HUES48 (cell line): ENCODE data around the gene PIGBOS1.
"Not testable (repeated sequence)": the region's sequence is repeated elsewhere in the genome, so short reads cannot be mapped to it uniquely, and the experiment has no call there.

ENCODE experiments used
- H3K27ac ChIP-seq: one replicate; pipeline ENCODE4 v1.7.0; 2013; ENCODE audit warnings: low read depth, low read length, inconsistent platforms
- H3K27me3 ChIP-seq: 2 replicates; pipeline ENCODE4 v1.6.1; 2013; ENCODE audit warnings: mild to moderate bottlenecking, low read length; ENCODE audit not compliant: control insufficient read depth, insufficient read depth
- H3K36me3 ChIP-seq: 2 replicates; pipeline ENCODE4 v1.6.1; 2013; ENCODE audit warnings: low read length; ENCODE audit not compliant: control insufficient read depth, insufficient read depth
- H3K4me1 ChIP-seq: 2 replicates; pipeline ENCODE4 v1.6.1; 2013; ENCODE audit warnings: mild to moderate bottlenecking, low read length; ENCODE audit not compliant: control insufficient read depth, insufficient read depth
- H3K4me3 ChIP-seq: 2 replicates; pipeline ENCODE4 v1.5.1; 2013; ENCODE audit warnings: mild to moderate bottlenecking, low read depth, low read length
- H3K9ac ChIP-seq: 2 replicates; pipeline ENCODE4 v1.6.1; 2013; ENCODE audit warnings: mild to moderate bottlenecking, low read depth, low read length, moderate library complexity
- H3K9me3 ChIP-seq: 2 replicates; pipeline ENCODE4 v1.6.1; 2013; ENCODE audit warnings: low read length; ENCODE audit not compliant: control insufficient read depth, insufficient read depth

The PIGBOS1 gene

GRCh38 chr15:55344206-55344605 is 25.3 kb upstream of the PIGBOS1 start:
- H3K27me3 ChIP-seq = no peaks in the 10 kb centered on the region
- no peaks in the 10 kb centered on the region for H3K9me3 ChIP-seq
- H3K4me3 ChIP-seq = no peak overlapping the region
- H3K4me1 ChIP-seq = peaks cover 17% of the 10 kb centered on the region
- peak overlapping the region; percentile 51 for H3K27ac ChIP-seq
- H3K9ac ChIP-seq = no peak overlapping the region
- no peaks in the 10 kb centered on the region for H3K36me3 ChIP-seq

- Histone ChIP-seq H3K4me3 (no peak overlapping the region), H3K27ac (no peak overlapping the region), H3K9ac (no peak overlapping the region)
These were observed 24.2 kb upstream of the PIGBOS1 start for GRCh38 chr15:55343168-55343567.

GRCh38 chr15:55337160-55337559 is 18.2 kb upstream of the PIGBOS1 start:
- H3K9me3 ChIP-seq = no peaks in the 10 kb centered on the region
- no peaks in the 10 kb centered on the region for H3K4me1 ChIP-seq
- H3K4me3 ChIP-seq = no peak overlapping the region
- no peaks in the 10 kb centered on the region for H3K27me3 ChIP-seq
- H3K9ac ChIP-seq = no peak overlapping the region
- H3K27ac ChIP-seq = no peak overlapping the region
- H3K36me3 ChIP-seq = 0 out of 2 replicates have a peak, but pooled peaks cover 3% of the 10 kb centered on the region

More at GRCh38 chr15:55343168-55343567, 24.2 kb upstream of the PIGBOS1 start:
- no peaks in the 10 kb centered on the region for H3K9me3 ChIP-seq
- H3K4me1 ChIP-seq = peaks cover 17% of the 10 kb centered on the region
- no peaks in the 10 kb centered on the region for H3K36me3 ChIP-seq
- H3K27me3 ChIP-seq = no peaks in the 10 kb centered on the region

GRCh38 chr15:55334997-55335396 is 16.1 kb upstream of the PIGBOS1 start:
- Histone ChIP-seq H3K4me1 (no peaks in the 10 kb centered on the region), H3K27me3 (no peaks in the 10 kb centered on the region), H3K9me3 (no peaks in the 10 kb centered on the region), H3K9ac (no peak overlapping the region), H3K36me3 (peaks cover 6% of the 10 kb centered on the region; the same call in 1 of the 2 replicates), H3K27ac (no peak overlapping the region), H3K4me3 (no peak overlapping the region)

- Histone ChIP-seq H3K27me3 (no peaks in the 10 kb centered on the region), H3K27ac (no peak overlapping the region), H3K9me3 (no peaks in the 10 kb centered on the region), H3K4me1 (no peaks in the 10 kb centered on the region), H3K36me3 (peaks cover 6% of the 10 kb centered on the region; the same call in 1 of the 2 replicates), H3K9ac (no peak overlapping the region), H3K4me3 (no peak overlapping the region)
These were observed 15.4 kb upstream of the PIGBOS1 start for GRCh38 chr15:55334371-55334770.

- no peaks in the 10 kb centered on the region for H3K9me3 ChIP-seq
- no peak overlapping the region for H3K4me3 ChIP-seq
- peaks cover 9% of the 10 kb centered on the region for H3K4me1 ChIP-seq
- no peak overlapping the region for H3K9ac ChIP-seq
- H3K27ac ChIP-seq = no peak overlapping the region
- H3K36me3 ChIP-seq = peaks cover 3% of the 10 kb centered on the region; the same call in 1 of the 2 replicates
- H3K27me3 ChIP-seq = no peaks in the 10 kb centered on the region
These were observed 8.5 kb upstream of the PIGBOS1 start for GRCh38 chr15:55327387-55327786.

GRCh38 chr15:55322467-55322866 is 3.5 kb upstream of the PIGBOS1 start:
- Histone ChIP-seq H3K27me3 (no peaks in the 10 kb centered on the region), H3K4me1 (peaks cover 13% of the 10 kb centered on the region), H3K4me3 (no peak overlapping the region), H3K27ac (no peak overlapping the region), H3K36me3 (no peaks in the 10 kb centered on the region), H3K9me3 (no peaks in the 10 kb centered on the region), H3K9ac (no peak overlapping the region)

- H3K27me3 ChIP-seq = no peaks in the 10 kb centered on the region
- no peak overlapping the region for H3K4me3 ChIP-seq
These were observed 2.0 kb upstream of the PIGBOS1 start for GRCh38 chr15:55320963-55321362.

GRCh38 chr15:55320238-55320550 is 1.3 kb upstream of the PIGBOS1 start:
- Histone ChIP-seq H3K9me3 (no peaks in the 10 kb centered on the region), H3K9ac (no peak overlapping the region), H3K4me3 (no peak overlapping the region), H3K27me3 (no peaks in the 10 kb centered on the region), H3K27ac (no peak overlapping the region), H3K36me3 (no peaks in the 10 kb centered on the region; the same call in 1 of the 2 replicates), H3K4me1 (peaks cover 13% of the 10 kb centered on the region)

More at GRCh38 chr15:55320963-55321362, 2.0 kb upstream of the PIGBOS1 start:
- H3K27ac ChIP-seq = no peak overlapping the region
- peaks cover 13% of the 10 kb centered on the region for H3K4me1 ChIP-seq
- no peak overlapping the region for H3K9ac ChIP-seq
- no peaks in the 10 kb centered on the region for H3K9me3 ChIP-seq
- no peaks in the 10 kb centered on the region; the same call in 1 of the 2 replicates for H3K36me3 ChIP-seq

GRCh38 chr15:55319537-55320237 is 764 bp upstream of the PIGBOS1 start:
- Histone ChIP-seq H3K4me3 (peak overlapping the region; percentile 93), H3K36me3 (no peaks in the 10 kb centered on the region; the same call in 1 of the 2 replicates), H3K4me1 (peaks cover 13% of the 10 kb centered on the region), H3K27me3 (no peaks in the 10 kb centered on the region), H3K9ac (peak overlapping the region; percentile 86; the same call in 1 of the 2 replicates), H3K27ac (peak overlapping the region; percentile 85), H3K9me3 (no peaks in the 10 kb centered on the region)

GRCh38 chr15:55302801-55303200 is 16.1 kb downstream of the PIGBOS1 start:
- not testable (repeated sequence) for H3K27me3 ChIP-seq, H3K36me3 ChIP-seq, H3K4me3 ChIP-seq, H3K4me1 ChIP-seq, H3K27ac ChIP-seq, H3K9ac ChIP-seq
- peaks cover 13% of the 10 kb centered on the region for H3K9me3 ChIP-seq
